Pancreas (tissue), 10 donors: ENCODE measurements around the gene MESD. TPM values are rescaled to one million over a fixed set of nuclear protein-coding genes. Genes with fewer than 3 reads are reported as not detected.

Source experiments
- ATAC-seq, 4 donors: fragments of 200-7000 bp; cut with Tn5 transposase; one replicate each; pipeline versions ENCODE4 v1.8.0 to v1.9.1; 2020; ENCODE audit warnings: mild to moderate bottlenecking in 4 of 4, moderate library complexity in 4 of 4
- DNase-seq, 6 donors: peaks; one replicate each; pipeline ENCODE4 v3.0.0-alpha.2; 2020
- FAIRE-seq: peaks from 2 replicates; lab custom pipeline; 2012; peaks lifted over from hg19 to GRCh38; lab: Jason Lieb, UNC
- H3K27ac ChIP-seq, 4 donors: fragments of 200-600 bp; sonication (generic); 1 replicate in 3 of 4; 2 replicates in 1 of 4; pipeline versions ENCODE4 v1.5.0 to v1.8.0; 2020
- H3K27me3 ChIP-seq, 4 donors: fragments of 200-600 bp; one replicate each; pipeline ENCODE4 v1.8.0; 2021
- H3K36me3 ChIP-seq, 3 donors: fragments of 200-600 bp; sonication (generic) in 1 of 3; one replicate each; pipeline versions ENCODE4 v1.5.0 to v1.8.0; 2020 to 2021
- H3K4me1 ChIP-seq, 3 donors: fragments of 200-600 bp; one replicate each; pipeline ENCODE4 v1.8.0; 2021
- H3K4me3 ChIP-seq, 4 donors: fragments of 200-600 bp; sonication (generic) in 2 of 4; one replicate each; pipeline versions ENCODE4 v1.5.0 to v1.8.0; 2020 to 2021
- H3K9me3 ChIP-seq, 4 donors: fragments of 200-600 bp; one replicate each; pipeline ENCODE4 v1.8.0; 2021
- CTCF ChIP-seq, 4 donors: fragments of 200-600 bp; sonication (generic) in 3 of 4; IDR thresholded peaks; one replicate each; pipeline versions ENCODE4 v1.5.0 to v1.8.0; 2021; ENCODE audit warnings: antibody characterized with exemption in 4 of 4
- WGBS, 2 donors: extraction: QIAGEN DNeasy Blood & Tissue Kit; methylation state at CpG; one replicate each; pipeline ENCODE4 v1.1.7; 2013; 5-methylcytosine and 5-hydroxymethylcytosine counted together
- intact Hi-C, 3 donors: fragments of 100-400 bp; cut with DNase I; formaldehyde crosslinking; loops; one replicate each; pipeline versions ENCODE4 v1.11.1 to v1.14.2; 2022
- polyA plus RNA-seq, 2 donors: library from polyadenylated mRNA; stranded (reverse); fragments of 200-250 nt; gene quantifications; one replicate each; pipeline ENCODE4 v1.2.3, GENCODE V29; 2013
- total RNA-seq, 6 donors: library from RNA; stranded (reverse); fragmentation: NEBNext Ultra II Directional in 4 of 6; extraction: Animal tissue kit (Norgen Biotek cat#: 25700) in 4 of 6; gene quantifications; one replicate each; pipeline versions ENCODE4 v1.2.1 to v1.2.4, GENCODE V29; 2021 to 2023
- donor health status: healthy with polysubstance abuse.
- donor health status: DM: no; HTN: no; CAD: no; lungs with moderate emphysema.
- donor health status: DM: no; HTN: no; CAD: no.
- donor health status: control.
- donor health status: control.
- donor health status: Bipolar disorder and iron deficiency.
- donor health status: DM: yes; HTN: yes; CAD: no.
- donor health status: DM: no; HTN: no; CAD: no.
- donor health status: DM: no; HTN: no; CAD: no.
- donor health status: DM: yes; HTN: yes; CAD: no.

MESD gene
- total and polyA plus RNA-seq, 8 donors: 10.5 to 18.5 (median 13.1) TPM

DNA sequence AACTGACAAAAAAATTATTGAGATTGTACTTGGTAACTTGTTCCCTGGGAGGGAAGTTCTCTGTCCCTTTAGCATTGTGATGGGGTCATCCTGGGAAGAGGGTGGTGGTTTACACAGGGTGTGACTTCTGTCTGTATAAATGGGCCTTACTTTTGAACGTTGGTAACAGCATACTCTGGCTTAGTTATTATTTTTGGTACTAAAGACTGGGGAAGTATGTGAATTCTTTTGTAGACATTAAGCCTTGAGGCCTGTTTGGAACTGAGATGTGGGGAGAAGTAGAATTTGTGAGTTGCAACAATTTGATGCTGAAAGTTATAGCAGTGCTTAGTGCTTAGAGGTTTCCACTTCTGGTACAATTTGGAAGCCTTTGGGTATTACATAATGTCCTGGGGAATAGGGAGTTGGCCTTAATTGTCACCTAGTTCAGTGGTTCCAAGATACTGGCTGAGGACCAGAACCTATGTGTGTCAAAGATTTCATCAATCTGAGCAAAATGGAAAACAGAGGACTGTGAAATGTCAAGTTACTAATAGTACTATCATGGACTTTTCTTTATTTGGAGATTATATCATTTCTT is 27.0 kb upstream of the MESD start:
- no peak for FAIRE-seq
- Histone ChIP-seq H3K9me3 (no peaks in the 10 kb centered on the region), H3K27me3 (no peaks in the 10 kb centered on the region), H3K27ac (no peak overlapping the region), H3K4me3 (no peak overlapping the region), H3K4me1 (no peaks in the 10 kb centered on the region), H3K36me3 (no peaks in the 10 kb centered on the region)
- ATAC-seq: peak in 1 of 4 donors; percentile 34
- no peak for DNase-seq
- TF ChIP-seq CTCF (IDR thresholded peaks at IDR 0.05): no peak
- intact Hi-C loops: no loop called here
- WGBS, 2 donors: 34 to 45% methylated on average over 1 of the region's 1 CpG

DNA sequence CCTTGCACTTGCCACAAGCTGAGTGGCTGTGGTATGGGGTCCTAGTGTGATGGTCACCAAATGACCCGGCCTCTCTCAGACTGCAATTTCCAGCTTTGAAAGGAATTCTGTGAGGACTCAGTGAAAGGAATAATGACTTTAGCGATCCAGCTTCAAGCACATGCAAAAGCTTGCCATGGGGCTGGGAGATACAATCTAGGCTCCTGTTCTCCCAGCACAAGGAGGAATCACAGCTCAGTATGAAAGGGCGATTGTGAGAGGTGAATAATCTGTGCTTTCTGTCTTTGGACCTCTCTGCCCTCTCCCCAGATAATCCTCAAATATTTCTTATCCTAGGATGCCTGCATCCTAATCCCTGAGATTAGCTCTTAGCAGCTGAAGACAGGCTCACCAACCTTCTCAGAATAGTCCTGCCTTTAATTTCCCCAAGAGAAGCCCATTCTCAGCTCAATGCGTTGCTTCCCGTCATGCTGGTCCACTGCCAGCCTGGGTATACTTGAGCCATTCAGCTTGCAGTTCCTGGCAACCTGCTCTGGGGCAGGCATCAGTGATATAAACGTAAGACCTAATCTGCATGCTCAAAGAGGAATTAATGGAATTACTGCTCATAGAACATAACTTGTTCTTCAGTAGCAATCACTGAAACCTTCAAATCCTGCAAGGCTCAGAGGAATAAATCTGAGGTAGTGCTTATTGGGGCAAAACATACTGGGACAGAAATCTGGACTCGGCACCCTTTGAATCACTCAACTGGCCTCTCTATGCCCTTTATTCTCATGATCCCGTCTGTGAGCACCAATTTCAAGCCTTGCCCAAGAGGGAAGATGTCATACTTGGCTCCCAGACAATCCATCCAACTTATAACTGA is 26.2 kb upstream of the MESD start:
- Histone ChIP-seq H3K4me1 (no peaks in the 10 kb centered on the region), H3K4me3 (no peak overlapping the region), H3K9me3 (no peaks in the 10 kb centered on the region), H3K27me3 (no peaks in the 10 kb centered on the region), H3K36me3 (no peaks in the 10 kb centered on the region), H3K27ac (no peak overlapping the region)
- TF ChIP-seq CTCF (IDR thresholded peaks at IDR 0.05): no peak
- 72 to 79% methylated on average over 8 of the region's 8 CpGs for WGBS, 2 donors
- ATAC-seq: peak in 1 of 4 donors; percentile 53
- no peak for FAIRE-seq
- DNase-seq: no peak
- intact Hi-C loops: no loop called here

DNA sequence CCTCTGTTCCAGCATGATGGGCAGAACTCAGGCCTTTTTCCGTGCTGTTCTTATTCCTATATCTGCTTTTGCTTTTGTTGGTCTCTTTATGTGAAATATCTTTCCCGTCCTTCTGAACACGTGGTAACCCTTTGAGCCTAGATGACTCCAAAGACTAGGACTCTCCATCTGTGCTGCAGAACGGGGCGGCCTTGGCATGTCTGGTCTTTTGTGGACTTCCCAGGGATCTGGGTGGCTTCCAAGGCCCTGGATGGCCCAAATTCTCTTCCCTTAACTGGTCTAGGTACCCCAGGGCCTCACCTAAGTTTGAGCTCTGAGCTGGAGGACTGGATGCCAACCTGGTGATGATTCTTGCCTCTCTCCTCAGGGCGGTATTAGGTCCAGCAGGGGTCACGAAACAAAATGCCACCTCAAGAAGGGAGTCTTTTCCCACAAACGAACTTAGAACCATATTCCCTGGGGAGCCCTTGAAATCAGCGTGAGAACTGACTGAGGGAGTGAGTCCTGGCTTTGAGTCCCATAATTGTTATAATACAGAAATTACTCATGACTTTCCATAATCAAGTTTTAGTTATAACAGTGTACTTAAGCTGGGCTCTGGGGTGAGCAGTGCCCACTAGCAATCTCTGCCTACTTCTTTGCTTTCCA is 25.0 kb upstream of the MESD start:
- intact Hi-C loops: no loop called here
- ATAC-seq (no peak), FAIRE-seq (no peak), DNase-seq (no peak)
- no peak overlapping the region for H3K27ac ChIP-seq
- H3K27me3 ChIP-seq: no peaks in the 10 kb centered on the region
- H3K4me3 ChIP-seq: no peak overlapping the region
- TF ChIP-seq CTCF (IDR thresholded peaks at IDR 0.05): no peak
- H3K36me3 ChIP-seq: no peaks in the 10 kb centered on the region
- WGBS, 2 donors: 89 to 90% methylated on average over 9 of the region's 9 CpGs
- H3K4me1 ChIP-seq: no peaks in the 10 kb centered on the region
- no peaks in the 10 kb centered on the region for H3K9me3 ChIP-seq

- Histone ChIP-seq H3K27me3 (no peaks in the 10 kb centered on the region), H3K36me3 (no peaks in the 10 kb centered on the region), H3K4me1 (peaks cover 0 to 8% (median 2%) of the 10 kb centered on the region in 3 donors), H3K4me3 (no peak overlapping the region), H3K27ac (no peak overlapping the region), H3K9me3 (no peaks in the 10 kb centered on the region)
- no peak for ATAC-seq
- no peak for DNase-seq
- WGBS, 2 donors: 80% methylated on average over 4 of the region's 4 CpGs
- no peak for TF ChIP-seq CTCF (IDR thresholded peaks at IDR 0.05)
- intact Hi-C loops: no loop called here
- no peak for FAIRE-seq
These were observed 23.8 kb upstream of the MESD start for GRCh38 chr15:81013396-81013929.
